Measurements from ENCODE around the gene C9orf40.

Gene C9orf40

GRCh38 chr9:74952201-74953151 is at the start of gene C9orf40:
Gene C9orf40 (minus strand): TSS chr9:74952912. CDS start chr9:74952611, 301 bp downstream.
- DNase-seq (ENCODE audit: low spot score), result peak; percentile 87

- peak; percentile 69 for DNase-seq (ENCODE audit: low spot score)
These were observed 49.2 kb upstream of the C9orf40 start for GRCh38 chr9:75001719-75002421.

GRCh38 chr9:75000835-75001234 is 48.1 kb upstream of the C9orf40 start:
- no peak for DNase-seq (ENCODE audit: low spot score)

- DNase-seq (ENCODE audit: low spot score), result no peak
These were observed 32.3 kb upstream of the C9orf40 start for GRCh38 chr9:74985041-74985440.

- DNase-seq (ENCODE audit: low spot score), result no peak
These were observed 31.0 kb upstream of the C9orf40 start for GRCh38 chr9:74983709-74984108.

GRCh38 chr9:74979844-74980243 is 27.1 kb upstream of the C9orf40 start:
- DNase-seq (ENCODE audit: low spot score), result no peak

- no peak for DNase-seq (ENCODE audit: low spot score)
These were observed 24.6 kb upstream of the C9orf40 start for GRCh38 chr9:74977287-74977686.

- no peak for DNase-seq (ENCODE audit: low spot score)
These were observed 22.8 kb upstream of the C9orf40 start for GRCh38 chr9:74975538-74975937.

- no peak for DNase-seq (ENCODE audit: low spot score)
These were observed 21.8 kb upstream of the C9orf40 start for GRCh38 chr9:74974558-74974957.

GRCh38 chr9:74973714-74974113 is 21.0 kb upstream of the C9orf40 start:
- DNase-seq (ENCODE audit: low spot score), result no peak

- DNase-seq (ENCODE audit: low spot score), result no peak
These were observed 10.3 kb upstream of the C9orf40 start for GRCh38 chr9:74963056-74963455.

- DNase-seq (ENCODE audit: low spot score), result no peak
These were observed 8.8 kb upstream of the C9orf40 start for GRCh38 chr9:74961496-74961895.

- DNase-seq (ENCODE audit: low spot score), result no peak
These were observed 7.8 kb upstream of the C9orf40 start for GRCh38 chr9:74960561-74960960.

- DNase-seq (ENCODE audit: low spot score), result no peak
These were observed 5.9 kb upstream of the C9orf40 start for GRCh38 chr9:74958587-74958986.

GRCh38 chr9:74953235-74953751 is 581 bp upstream of the C9orf40 start:
- peak; percentile 1 for DNase-seq (ENCODE audit: low spot score)

- DNase-seq (ENCODE audit: low spot score), result peak; percentile 12
These were observed 974 bp downstream of the C9orf40 start for GRCh38 chr9:74951725-74952151.

GRCh38 chr9:74951107-74951720 is 1.5 kb downstream of the C9orf40 start:
- DNase-seq (ENCODE audit: low spot score), result no peak

GRCh38 chr9:74949859-74950855 is 2.6 kb downstream of the C9orf40 start:
- DNase-seq (ENCODE audit: low spot score), result no peak

GRCh38 chr9:74948937-74949336 is 3.8 kb downstream of the C9orf40 start:
- DNase-seq (ENCODE audit: low spot score), result no peak

GRCh38 chr9:74946686-74947085 is 6.0 kb downstream of the C9orf40 start:
- no peak for DNase-seq (ENCODE audit: low spot score)

- DNase-seq (ENCODE audit: low spot score), result peak; percentile 12
These were observed 9.9 kb downstream of the C9orf40 start for GRCh38 chr9:74942801-74943200.

Measured in CD4-positive, alpha-beta T cell treated with Interleukin-6 at 100 ng/mL for 8 hours (primary cell).